Non-pigmented ciliary epithelial cell (primary cell): ENCODE data around the gene NCOA6.
"Not testable (repeated sequence)": the region's sequence is repeated elsewhere in the genome, so short reads cannot be mapped to it uniquely, and the experiment has no call there.

Experiments
- DNase-seq: peaks from one replicate; pipeline ENCODE4 v3.0.0-alpha.2; 2010; ENCODE audit warnings: low read depth

Gene NCOA6

GRCh38 chr20:34829191-34829590 is 3.7 kb upstream of the NCOA6 start:
- DNase-seq: no peak

GRCh38 chr20:34824806-34825529 is 483 bp downstream of the NCOA6 start:
- DNase-seq: no peak

GRCh38 chr20:34824452-34824805 is 1.0 kb downstream of the NCOA6 start:
- DNase-seq: no peak

GRCh38 chr20:34824026-34824425 is 1.4 kb downstream of the NCOA6 start:
- no peak for DNase-seq

- DNase-seq: no peak
These were observed 4.5 kb downstream of the NCOA6 start for GRCh38 chr20:34820805-34821578.

GRCh38 chr20:34817801-34818200 is 7.7 kb downstream of the NCOA6 start:
- DNase-seq: no peak

- no peak for DNase-seq
These were observed 8.4 kb downstream of the NCOA6 start for GRCh38 chr20:34817072-34817471.

GRCh38 chr20:34815636-34816035 is 9.8 kb downstream of the NCOA6 start:
- DNase-seq: no peak

GRCh38 chr20:34808583-34808982 is 16.9 kb downstream of the NCOA6 start:
- DNase-seq: no peak

- DNase-seq: not testable (repeated sequence)
These were observed 17.4 kb downstream of the NCOA6 start for GRCh38 chr20:34807944-34808465.

GRCh38 chr20:34806255-34806654 is 19.2 kb downstream of the NCOA6 start:
- DNase-seq: no peak

- no peak for DNase-seq
These were observed 26.6 kb downstream of the NCOA6 start for GRCh38 chr20:34798871-34799270.

GRCh38 chr20:34798328-34798727 is 27.1 kb downstream of the NCOA6 start:
- no peak for DNase-seq

- no peak for DNase-seq
These were observed 28.1 kb downstream of the NCOA6 start for GRCh38 chr20:34797012-34797995.

GRCh38 chr20:34794006-34794585 is 31.4 kb downstream of the NCOA6 start:
- DNase-seq: no peak

- DNase-seq: no peak
These were observed 32.6 kb downstream of the NCOA6 start for GRCh38 chr20:34792687-34793363.

GRCh38 chr20:34791289-34792020 is 34.0 kb downstream of the NCOA6 start:
- DNase-seq: no peak

- no peak for DNase-seq
These were observed 44.2 kb downstream of the NCOA6 start for GRCh38 chr20:34781220-34781619.

GRCh38 chr20:34780291-34780690 is 45.2 kb downstream of the NCOA6 start:
- not testable (repeated sequence) for DNase-seq

- DNase-seq: no peak
These were observed 49.3 kb downstream of the NCOA6 start for GRCh38 chr20:34776177-34776576.
